Right forelimb (tissue), 1 donor: ENCODE results near the gene CRYBA4.
A peak's percentile ranks its signal among the peaks of the same experiment; 100 is the strongest.
"Not testable (repeated sequence)": the region's sequence is repeated elsewhere in the genome, so short reads cannot be mapped to it uniquely, and the experiment has no call there.

Source experiments
- DNase-seq: peaks from one replicate; pipeline ENCODE4 v3.0.0-alpha.2; 2018

The CRYBA4 gene

GRCh38 chr22:26597480-26597879, 24.3 kb upstream of the CRYBA4 start:
- DNase-seq: no peak

GRCh38 chr22:26599505-26599904, 22.3 kb upstream of the CRYBA4 start:
- DNase-seq: no peak

DNA sequence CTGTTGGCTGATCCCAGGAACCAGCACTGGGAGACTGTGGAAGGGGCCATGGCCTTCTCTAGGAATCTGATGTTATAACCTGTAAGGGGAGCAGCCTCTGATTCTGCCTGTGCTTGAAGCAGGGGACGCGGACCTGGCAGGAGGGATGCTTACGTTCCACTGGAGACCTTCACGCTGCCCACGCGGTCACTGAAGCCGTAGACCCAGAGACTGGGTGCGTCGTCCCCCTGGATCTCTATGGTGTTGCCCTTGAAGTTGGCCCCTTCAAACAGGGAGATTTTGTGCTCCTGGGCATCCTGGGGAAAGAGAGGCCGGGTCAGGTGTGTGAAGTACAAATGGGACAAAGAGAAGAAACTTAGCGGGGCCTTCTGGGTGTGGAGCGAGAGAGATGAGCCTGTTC, 20.0 kb upstream of the CRYBA4 start:
- no peak for DNase-seq

- DNase-seq: no peak
Measured at GRCh38 chr22:26602127-26602526, 19.6 kb upstream of the CRYBA4 start.

DNA sequence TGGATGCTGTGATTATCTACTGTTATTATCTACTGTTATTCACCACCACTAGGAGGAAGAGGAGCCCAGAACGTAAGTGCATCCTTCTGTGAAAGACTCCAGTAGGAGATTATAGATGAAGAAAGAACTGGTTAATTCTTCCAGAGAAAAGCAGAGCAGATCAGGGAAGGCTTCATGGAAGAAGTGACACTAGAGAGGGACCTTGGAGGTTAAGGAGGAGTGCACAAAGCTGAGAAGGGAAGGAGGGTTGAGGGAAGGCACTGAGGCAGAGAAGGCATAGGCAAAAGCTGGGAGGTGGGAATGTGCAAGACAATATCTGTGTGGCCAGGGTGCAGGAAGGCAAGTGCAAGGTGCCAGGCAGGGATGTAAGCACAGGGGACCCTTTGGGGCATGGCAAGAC, 17.4 kb upstream of the CRYBA4 start:
- DNase-seq: no peak

DNA sequence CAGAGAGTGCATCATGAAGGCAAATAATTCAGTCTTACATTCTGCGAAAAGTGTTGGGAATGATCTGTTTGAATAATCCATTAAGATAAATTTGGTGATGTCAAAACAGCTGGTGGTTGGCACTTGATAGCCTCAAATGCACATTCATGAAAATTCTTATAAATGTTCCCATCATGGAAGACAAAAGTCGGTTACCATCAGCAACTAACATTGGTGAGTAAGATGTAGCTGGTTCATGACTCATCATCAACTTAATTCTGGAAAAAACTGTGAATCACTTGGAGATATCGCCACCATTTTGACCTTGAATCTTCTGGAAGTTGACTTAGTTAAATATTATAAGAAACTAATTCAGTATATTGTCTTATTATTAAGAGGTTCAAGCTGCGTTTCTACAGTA, 15.2 kb upstream of the CRYBA4 start:
- DNase-seq: no peak

GRCh38 chr22:26608129-26608528, 13.6 kb upstream of the CRYBA4 start:
- no peak for DNase-seq

DNA sequence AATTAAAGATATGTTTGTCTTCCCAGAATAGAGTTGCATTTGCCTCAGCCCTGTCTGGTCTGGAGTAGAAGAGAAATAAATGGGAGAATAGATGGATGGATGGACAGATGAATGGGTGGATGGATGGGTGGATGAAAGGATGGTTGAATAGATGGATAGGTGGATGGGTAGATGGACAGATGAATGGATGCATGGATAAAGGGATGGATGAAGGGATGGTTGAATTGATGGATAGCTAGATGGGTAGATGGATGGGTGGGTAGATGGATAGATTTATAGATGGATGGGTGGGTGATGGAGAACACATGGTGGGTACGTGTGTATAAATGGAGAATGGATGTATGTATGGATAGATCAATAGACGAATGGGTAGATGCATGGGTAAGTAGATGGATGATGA, 12.5 kb upstream of the CRYBA4 start:
- no peak for DNase-seq

GRCh38 chr22:26610072-26610958, 11.4 kb upstream of the CRYBA4 start:
- DNase-seq: peak; percentile 75

- no peak for DNase-seq
Measured at GRCh38 chr22:26610996-26611395, 10.8 kb upstream of the CRYBA4 start.

DNA sequence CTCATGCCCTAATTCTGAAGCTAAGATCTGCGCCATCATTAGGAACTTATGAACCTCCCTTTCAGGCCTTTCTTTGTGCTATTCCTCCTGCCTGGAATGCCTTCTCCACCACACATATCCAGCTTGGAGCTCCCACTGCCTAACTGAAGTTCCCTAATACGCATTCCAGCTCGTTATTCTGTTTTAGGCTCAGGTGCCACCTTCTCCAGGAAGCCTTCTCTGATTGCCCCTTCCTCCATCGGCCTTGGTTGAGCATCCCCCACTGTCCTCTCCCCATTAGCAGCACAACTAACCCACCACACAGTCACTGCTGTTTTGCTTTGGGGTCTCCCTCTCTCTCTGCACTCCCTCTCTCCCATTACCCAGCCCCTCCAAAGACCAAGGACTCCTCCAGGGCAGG, 9.1 kb upstream of the CRYBA4 start:
- no peak for DNase-seq

DNA sequence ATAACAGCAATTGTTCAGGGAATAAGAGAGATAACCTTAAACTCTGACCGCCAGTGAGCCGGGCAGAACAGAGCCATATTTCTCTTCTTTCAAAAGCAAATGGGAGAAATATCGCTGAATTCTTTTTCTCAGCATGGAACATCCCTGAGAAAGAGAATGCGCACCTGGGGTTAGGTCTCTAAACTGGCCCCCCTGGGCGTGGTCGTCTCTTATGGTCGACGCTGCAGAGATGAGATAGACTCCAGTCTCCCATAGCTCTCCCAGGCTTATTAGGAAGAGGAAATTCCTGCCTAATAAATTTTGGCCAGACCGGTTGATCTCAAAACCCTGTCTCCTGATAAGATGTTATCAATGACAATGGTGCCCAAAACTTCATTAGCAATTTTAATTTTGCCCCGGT, 8.0 kb upstream of the CRYBA4 start:
- DNase-seq: not testable (repeated sequence)

- DNase-seq: no peak
Measured at GRCh38 chr22:26614322-26614721, 7.4 kb upstream of the CRYBA4 start.

DNA sequence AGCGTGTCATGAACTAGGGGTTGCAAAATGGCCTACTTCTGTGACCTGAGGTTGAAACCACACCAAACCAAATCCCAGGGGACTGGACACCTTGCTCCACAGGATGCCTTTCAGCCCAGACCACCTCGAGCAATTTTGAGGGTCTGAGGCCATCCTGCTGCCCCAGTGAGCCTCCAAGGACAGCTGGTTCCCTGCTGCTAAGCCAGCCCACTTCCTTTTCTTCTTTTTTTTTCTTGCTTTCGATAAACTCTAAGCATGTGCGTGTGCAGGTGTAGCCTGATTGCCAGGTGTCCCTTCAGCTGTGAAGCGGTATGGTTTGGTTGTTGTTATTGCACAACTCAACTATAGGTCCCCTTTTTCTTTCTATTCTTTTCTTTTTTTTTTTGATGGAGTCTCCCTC, 6.6 kb upstream of the CRYBA4 start:
- no peak for DNase-seq

DNA sequence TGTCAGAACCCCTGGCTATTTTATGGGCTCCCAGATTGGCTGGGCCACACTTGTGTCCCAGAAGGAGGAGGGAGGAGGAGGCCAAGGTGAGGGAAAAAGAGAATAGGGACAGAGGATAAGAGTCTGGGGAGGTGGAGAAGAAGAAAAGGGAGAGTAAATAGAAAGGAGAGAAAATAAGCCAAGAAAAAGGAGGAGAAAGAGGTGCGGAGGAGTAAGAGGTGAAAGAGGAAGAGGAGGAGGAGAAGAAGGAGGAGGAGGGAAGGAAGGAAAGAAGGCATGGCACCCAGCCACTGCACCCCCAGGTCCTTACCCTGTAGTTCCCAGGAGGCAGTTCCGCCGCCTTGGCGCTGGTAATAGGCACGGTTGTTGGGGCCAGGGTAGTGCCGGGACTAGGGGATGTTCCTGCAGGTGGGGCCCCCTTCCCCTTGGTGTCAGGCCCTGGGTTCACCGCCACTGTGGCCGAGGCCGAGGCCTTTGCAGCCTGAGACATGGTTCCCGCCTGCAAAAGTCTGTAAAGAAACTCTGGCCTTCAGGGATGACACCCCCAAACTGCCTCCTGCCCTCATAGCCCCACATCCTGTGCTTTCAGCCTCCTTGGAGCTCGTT, 5.8 kb upstream of the CRYBA4 start:
- no peak for DNase-seq

GRCh38 chr22:26616650-26617049, 5.1 kb upstream of the CRYBA4 start:
- no peak for DNase-seq

- no peak for DNase-seq
Measured at GRCh38 chr22:26617271-26618199, 4.2 kb upstream of the CRYBA4 start, which contains the start of gene CRYBB1. Gene CRYBB1, minus strand, starts transcription at chr22:26618027. Its CDS starts 1,708 bp downstream, at chr22:26616319.

- no peak for DNase-seq
Measured at GRCh38 chr22:26618455-26618854, 3.3 kb upstream of the CRYBA4 start.

GRCh38 chr22:26619510-26619909, 2.3 kb upstream of the CRYBA4 start:
- no peak for DNase-seq

DNA sequence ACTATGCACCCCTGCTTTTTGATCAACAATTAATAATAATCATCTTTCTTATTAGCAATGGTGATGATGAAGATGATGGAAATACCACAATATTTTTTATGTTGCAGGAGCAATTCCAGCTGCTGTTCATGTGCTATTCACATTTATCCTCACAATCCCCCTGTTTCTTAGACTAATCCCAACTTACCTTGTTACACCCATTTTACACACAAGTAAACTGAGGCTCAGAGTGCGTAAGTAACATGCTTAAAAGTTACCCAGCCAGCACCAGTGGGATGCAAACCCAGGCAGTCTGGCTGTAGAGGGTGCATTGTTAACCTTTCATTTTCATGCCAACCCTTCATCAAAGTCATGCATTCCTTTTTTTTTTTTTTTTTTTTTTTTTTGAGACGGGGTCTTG, 1.6 kb upstream of the CRYBA4 start:
- DNase-seq: no peak

- no peak for DNase-seq
Measured at GRCh38 chr22:26623984-26624383, 2.2 kb downstream of the CRYBA4 start.

GRCh38 chr22:26624803-26625202, 3.0 kb downstream of the CRYBA4 start:
- no peak for DNase-seq
